Activated T-cell treated with anti-CD3 and anti-CD28 coated beads, Interleukin-2, amount 50 U/mL, for 4 hours (primary cell): ENCODE measurements around the gene SDK1. TPM values are rescaled to one million over a fixed set of nuclear protein-coding genes. Genes with fewer than 3 reads are reported as not detected.
"Not testable (repeated sequence)": the region's sequence is repeated elsewhere in the genome, so short reads cannot be mapped to it uniquely, and the experiment has no call there.

Source experiments
- ATAC-seq, 2 donors: fragments of 200-7000 bp; cut with Tn5 transposase; one replicate each; pipeline ENCODE4 v1.10.0; 2021
- DNase-seq: peaks from one replicate; pipeline ENCODE4 v3.0.0-alpha.2; 2020
- H3K27me3 Mint-ChIP-seq: one replicate; pipeline ENCODE4 v1.8.0; 2021; ENCODE audit warnings: low read depth, mixed read lengths
- H3K36me3 Mint-ChIP-seq: one replicate; pipeline ENCODE4 v1.8.0; 2022; ENCODE audit warnings: mixed read lengths; ENCODE audit not compliant: insufficient read depth
- H3K4me1 Mint-ChIP-seq: one replicate; pipeline ENCODE4 v1.8.0; 2021; ENCODE audit warnings: low read depth, mixed read lengths
- H3K4me3 Mint-ChIP-seq: one replicate; pipeline ENCODE4 v1.8.0; 2021; ENCODE audit warnings: mild to moderate bottlenecking, moderate library complexity, mixed read lengths
- H3K9me3 Mint-ChIP-seq: one replicate; pipeline ENCODE4 v1.8.0; 2021; ENCODE audit warnings: mixed read lengths
- total RNA-seq, 3 donors: library from RNA; stranded (reverse); gene quantifications; one replicate each; pipeline ENCODE4 v1.2.1, GENCODE V29; 2021

Gene SDK1
- total RNA-seq, 3 donors from 2014 or later: 0.05 to 0.79 (median 0.40) TPM

- H3K36me3 Mint-ChIP-seq: no peaks in the 10 kb centered on the region
- DNase-seq: no peak
- ATAC-seq: no peak
- peaks cover 18% of the 10 kb centered on the region for H3K9me3 Mint-ChIP-seq
- H3K4me1 Mint-ChIP-seq: no peaks in the 10 kb centered on the region
- peaks cover 2% of the 10 kb centered on the region for H3K27me3 Mint-ChIP-seq
- no peak overlapping the region for H3K4me3 Mint-ChIP-seq
Observed at GRCh38 chr7:4297918-4298219, 996.8 kb downstream of the SDK1 start.

- no peaks in the 10 kb centered on the region for H3K36me3 Mint-ChIP-seq
- DNase-seq (no peak), ATAC-seq (no peak)
- peaks cover 2% of the 10 kb centered on the region for H3K27me3 Mint-ChIP-seq
- no peaks in the 10 kb centered on the region for H3K4me1 Mint-ChIP-seq
- no peak overlapping the region for H3K4me3 Mint-ChIP-seq
- H3K9me3 Mint-ChIP-seq: peaks cover 9% of the 10 kb centered on the region
Observed at GRCh38 chr7:4299431-4299830, 998.4 kb downstream of the SDK1 start.

- no peak for ATAC-seq
- Mint-ChIP-seq H3K27me3 (no peaks in the 10 kb centered on the region), H3K4me3 (no peak overlapping the region)
Observed at GRCh38 chr7:4302203-4302905, 1001.3 kb downstream of the SDK1 start.

GRCh38 chr7:4307316-4308204 lies 1006.5 kb downstream of the SDK1 start:
- no peak overlapping the region for H3K4me3 Mint-ChIP-seq
- no peaks in the 10 kb centered on the region for H3K9me3 Mint-ChIP-seq
- ATAC-seq (no peak), DNase-seq (no peak)
- H3K4me1 Mint-ChIP-seq: no peaks in the 10 kb centered on the region
- peaks cover 5% of the 10 kb centered on the region for H3K27me3 Mint-ChIP-seq
- no peaks in the 10 kb centered on the region for H3K36me3 Mint-ChIP-seq

More at GRCh38 chr7:4302203-4302905, 1001.3 kb downstream of the SDK1 start:
- no peak for DNase-seq
- Mint-ChIP-seq H3K9me3 (no peaks in the 10 kb centered on the region), H3K36me3 (no peaks in the 10 kb centered on the region), H3K4me1 (no peaks in the 10 kb centered on the region)

- Mint-ChIP-seq H3K4me3 (no peak overlapping the region), H3K36me3 (no peaks in the 10 kb centered on the region), H3K4me1 (no peaks in the 10 kb centered on the region), H3K27me3 (peaks cover 5% of the 10 kb centered on the region), H3K9me3 (no peaks in the 10 kb centered on the region)
- ATAC-seq (no peak), DNase-seq (no peak)
Observed at GRCh38 chr7:4308205-4308590, 1007.1 kb downstream of the SDK1 start.

- H3K9me3 Mint-ChIP-seq, H3K4me3 Mint-ChIP-seq, ATAC-seq, DNase-seq, H3K4me1 Mint-ChIP-seq, H3K36me3 Mint-ChIP-seq, H3K27me3 Mint-ChIP-seq: not testable (repeated sequence)
Observed at GRCh38 chr7:4313911-4314310, 1012.9 kb downstream of the SDK1 start.

GRCh38 chr7:4314316-4314715 lies 1013.3 kb downstream of the SDK1 start:
- not testable (repeated sequence) for H3K9me3 Mint-ChIP-seq, ATAC-seq, H3K36me3 Mint-ChIP-seq, H3K27me3 Mint-ChIP-seq, H3K4me3 Mint-ChIP-seq, DNase-seq, H3K4me1 Mint-ChIP-seq
